IMR-90 (cell line): ENCODE results near the gene ZNF318. TPM values are rescaled to one million over a fixed set of nuclear protein-coding genes. Genes with fewer than 3 reads are reported as not detected.
"Not testable (repeated sequence)": the region's sequence is repeated elsewhere in the genome, so short reads cannot be mapped to it uniquely, and the experiment has no call there.

Experiments used
- ATAC-seq: fragments of 200-7000 bp; cut with Tn5 transposase; 2 replicates; pipeline ENCODE4 v1.9.1; 2020; ENCODE audit warnings: low read depth, mild to moderate bottlenecking, moderate library complexity
- BruUV-seq: library from RNA; stranded (reverse); fragments of 400-500 nt; replicated peaks from 2 replicates; lab custom pipeline; 2021; lab: Mats Ljungman, UMichigan
- CTCF ChIA-PET: fragments of 300-600 bp; formaldehyde crosslinking; extraction: SDS; loops from one replicate; lab custom pipeline; 2021; ENCODE audit warnings: antibody characterized with exemption; lab: Yijun Ruan, JAX
- POLR2A ChIA-PET: fragments of 300-600 bp; sonication (Branson Sonifier 250); formaldehyde crosslinking; loops from one replicate; lab custom pipeline; 2022; ENCODE audit warnings: antibody characterized with exemption; ENCODE audit not compliant: unreplicated experiment; lab: Charles Lee
- DNase-seq: peaks from one replicate; pipeline ENCODE4 v3.0.0; 2013
- H2AFZ ChIP-seq: replicated peaks from 2 replicates; pipeline ENCODE3; 2013; ENCODE audit warnings: low read length, mild to moderate bottlenecking; ENCODE audit not compliant: poor library complexity
- H2AK5ac ChIP-seq: 2 replicates; pipeline ENCODE4 v1.6.1; 2013; ENCODE audit warnings: low read depth, low read length, inconsistent platforms
- H2AK9ac ChIP-seq: replicated peaks from 2 replicates; pipeline ENCODE3; 2013; ENCODE audit warnings: mild to moderate bottlenecking, low read depth, low read length, moderate library complexity; ENCODE audit not compliant: poor library complexity
- H2BK120ac ChIP-seq: 2 replicates; pipeline ENCODE4 v1.6.1; 2013; ENCODE audit warnings: low read depth, low read length, inconsistent platforms
- H2BK15ac ChIP-seq: 3 replicates; pipeline ENCODE4 v1.6.1; 2013; ENCODE audit warnings: low read depth, low read length, inconsistent platforms
- H2BK20ac ChIP-seq: 2 replicates; pipeline ENCODE4 v1.6.1; 2013; ENCODE audit warnings: low read depth, mild to moderate bottlenecking, inconsistent platforms, low read length, moderate library complexity
- H2BK5ac ChIP-seq: 2 replicates; pipeline ENCODE4 v1.6.1; 2013; ENCODE audit warnings: mild to moderate bottlenecking, low read depth, low read length, inconsistent platforms; ENCODE audit not compliant: poor library complexity, severe bottlenecking
- H3K14ac ChIP-seq: replicated peaks from 2 replicates; pipeline ENCODE4 v1.6.1; 2013; ENCODE audit warnings: low read depth, low read length, inconsistent platforms
- H3K18ac ChIP-seq: 2 replicates; pipeline ENCODE4 v1.6.1; 2013; ENCODE audit warnings: low read depth, low read length, control low read depth
- H3K23ac ChIP-seq: 2 replicates; pipeline ENCODE4 v1.6.1; 2013; ENCODE audit warnings: low read depth, low read length, inconsistent platforms
- H3K27ac ChIP-seq: 2 replicates; pipeline ENCODE4 v1.5.1; 2013; ENCODE audit warnings: mild to moderate bottlenecking, control low read depth, low read length; ENCODE audit not compliant: insufficient read depth
- H3K27me3 ChIP-seq: 2 replicates; pipeline ENCODE4 v1.6.1; 2013; ENCODE audit warnings: low read length; ENCODE audit not compliant: control insufficient read depth, insufficient read depth
- H3K36me3 ChIP-seq: 2 replicates; pipeline ENCODE4 v1.6.1; 2013; ENCODE audit warnings: low read length, mixed read lengths; ENCODE audit not compliant: control insufficient read depth, insufficient read depth
- H3K4ac ChIP-seq: 2 replicates; pipeline ENCODE4 v1.6.1; 2013; ENCODE audit warnings: low read depth, low read length, inconsistent platforms
- H3K4me1 ChIP-seq: 2 replicates; pipeline ENCODE4 v1.6.1; 2013; ENCODE audit warnings: low read length, mixed read lengths; ENCODE audit not compliant: control insufficient read depth, insufficient read depth
- H3K4me2 ChIP-seq: 2 replicates; pipeline ENCODE4 v1.6.1; 2013; ENCODE audit warnings: low read depth, mild to moderate bottlenecking, control low read depth, low read length, moderate library complexity
- H3K4me3 ChIP-seq: 2 replicates; pipeline ENCODE4 v1.5.1; 2013; ENCODE audit warnings: low read depth, mild to moderate bottlenecking, control low read depth, low read length, moderate library complexity; ENCODE audit not compliant: insufficient read depth
- H3K56ac ChIP-seq: 2 replicates; pipeline ENCODE4 v1.6.1; 2013; ENCODE audit warnings: low read length, inconsistent platforms; ENCODE audit not compliant: insufficient read depth; ENCODE audit errors: extremely low read depth
- H3K79me1 ChIP-seq, 2 experiments: 2 replicates each; pipeline ENCODE4 v1.6.1; 2013; ENCODE audit warnings: low read length in 2 of 2, inconsistent platforms in 1 of 2, low read depth in 1 of 2
- H3K9ac ChIP-seq: 2 replicates; pipeline ENCODE4 v1.6.1; 2013; ENCODE audit warnings: low read depth, low read length, control low read depth
- H3K9me1 ChIP-seq: 2 replicates; pipeline ENCODE4 v1.6.1; 2013; ENCODE audit warnings: low read length, inconsistent platforms; ENCODE audit not compliant: insufficient read depth
- H3K9me3 ChIP-seq: 2 replicates; pipeline ENCODE4 v1.6.1; 2013; ENCODE audit warnings: low read length; ENCODE audit not compliant: control insufficient read depth, insufficient read depth
- H4K20me1 ChIP-seq: 2 replicates; pipeline ENCODE4 v1.6.1; 2013; ENCODE audit warnings: low read length, inconsistent platforms; ENCODE audit not compliant: insufficient read depth
- H4K5ac ChIP-seq: 2 replicates; pipeline ENCODE4 v1.6.1; 2013; ENCODE audit warnings: mild to moderate bottlenecking, low read depth, low read length, control low read depth
- H4K8ac ChIP-seq, 2 experiments: 2 replicates each; pipeline ENCODE4 v1.6.1; 2013; ENCODE audit warnings: low read depth in 2 of 2, low read length in 2 of 2, control low read depth in 1 of 2, inconsistent platforms in 1 of 2
- H4K91ac ChIP-seq: 2 replicates; pipeline ENCODE4 v1.6.1; 2013; ENCODE audit warnings: low read depth, low read length, inconsistent platforms; ENCODE audit not compliant: insufficient read depth
- WGBS, 2 experiments: methylation state at CpG; one replicate each; pipeline versions ENCODE4 v1.1.5 to v1.1.7; 2013; ENCODE audit warnings: missing lambda C conversion rate in 2 of 2; ENCODE audit not compliant: insufficient read length in 1 of 2; ENCODE audit errors: extremely low coverage in 2 of 2; 5-methylcytosine and 5-hydroxymethylcytosine counted together
- dilution Hi-C: fragments of 300-500 bp; cut with HindIII; formaldehyde crosslinking; loops from one replicate; pipeline ENCODE4 v1.14.3; 2018; ENCODE audit warnings: low sequenced_read_pairs; ENCODE audit not compliant: unreplicated experiment
- in situ Hi-C: fragments of 300-500 bp; cut with MboI; formaldehyde crosslinking; loops from 3 replicates; pipeline ENCODE4 v1.14.3; 2019; ENCODE audit warnings: low sequenced_read_pairs, inconsistent platforms, mixed read lengths
- intact Hi-C: fragments of 100-400 bp; cut with micrococcal nuclease; formaldehyde crosslinking; loops from 2 replicates; pipeline ENCODE4 v1.10.0; 2022
- polyA plus RNA-seq, 3 experiments: library from polyadenylated mRNA; depleted of rRNA; stranded (reverse); fragments of >200 nt; gene quantifications; 2 replicates each; pipeline ENCODE4 v1.2.3, GENCODE V29; 2012; ENCODE audit warnings: low replicate concordance in 1 of 3
- total RNA-seq: library from RNA; depleted of rRNA; stranded (reverse); fragments of >200 nt; gene quantifications from 2 replicates; pipeline ENCODE4 v1.2.3, GENCODE V29; 2012

The ZNF318 gene
- total and polyA plus RNA-seq, 2 of the 4 experiments (the other 2 are of a cell fraction): 5.7 to 6.6 TPM

GRCh38 chr6:43351951-43352350 is 17.5 kb downstream of the ZNF318 start:
- H2AK9ac ChIP-seq, H4K20me1 ChIP-seq, H3K9me1 ChIP-seq, H3K14ac ChIP-seq, H2BK120ac ChIP-seq, H3K27me3 ChIP-seq, POLR2A ChIA-PET, DNase-seq, H3K4me2 ChIP-seq, intact Hi-C loops, CTCF ChIA-PET, H2BK20ac ChIP-seq, H3K9me3 ChIP-seq, H2BK15ac ChIP-seq, H2AK5ac ChIP-seq, H3K4ac ChIP-seq, H3K23ac ChIP-seq, dilution Hi-C loops, H2BK5ac ChIP-seq, H4K8ac ChIP-seq, H3K56ac ChIP-seq, H3K4me1 ChIP-seq, H3K9ac ChIP-seq, H2AFZ ChIP-seq, H4K5ac ChIP-seq, in situ Hi-C loops, H3K18ac ChIP-seq, BruUV-seq, ATAC-seq, H3K4me3 ChIP-seq, H4K91ac ChIP-seq, H3K27ac ChIP-seq: not testable (repeated sequence)
- Histone ChIP-seq H3K79me1 (peaks cover 10 to 18% of the 10 kb centered on the region in 2 experiments; a peak in 3 of 4 replicates), H3K36me3 (peaks cover 26% of the 10 kb centered on the region)
- WGBS, 2 experiments: no CpG with 5 or more reads among the region's 5 CpGs
